ENCODE data around the gene XCL2. TPM values are rescaled to one million over a fixed set of nuclear protein-coding genes. Genes with fewer than 3 reads are reported as not detected.

XCL2 gene
- total and polyA plus RNA-seq, 2 of the 8 experiments (the other 6 are each of a cell fraction or from before 2014, with no cell fraction given), result not detected

- TF ChIP-seq KDM1A (IDR thresholded peaks at IDR 0.05; ENCODE audit: borderline replicate concordance, low read length) (no peak), RAD21 (IDR thresholded peaks at IDR 0.05 in 1 of 2, conservative IDR thresholded peaks at IDR 0.05 in 1 of 2; ENCODE audit: low read depth in 2 of 2, low read length in 2 of 2) (no peak), SIN3A (conservative IDR thresholded peaks at IDR 0.05 in 1 of 2, IDR thresholded peaks at IDR 0.05 in 1 of 2; ENCODE audit: low read depth in 1 of 2, low read length in 2 of 2) (no peak)
Measured at GRCh38 chr1:168561989-168562388, 18.2 kb upstream of the XCL2 start (continued).
